ENCODE measurements around the gene MYL2.

- TF ChIP-seq CTCF (IDR thresholded peaks at IDR 0.05) (no peak), POLR2AphosphoS5 (IDR thresholded peaks at IDR 0.05) (no peak)
Observed at GRCh38 chr12:110943373-110943772, 23.0 kb upstream of the MYL2 start.
